Measurements from ENCODE around the gene NUP188. TPM values are rescaled to one million over a fixed set of nuclear protein-coding genes. Genes with fewer than 3 reads are reported as not detected.

NUP188 gene
- polyA plus RNA-seq, 1 donor from 2014 or later = 24.0 TPM

DNA sequence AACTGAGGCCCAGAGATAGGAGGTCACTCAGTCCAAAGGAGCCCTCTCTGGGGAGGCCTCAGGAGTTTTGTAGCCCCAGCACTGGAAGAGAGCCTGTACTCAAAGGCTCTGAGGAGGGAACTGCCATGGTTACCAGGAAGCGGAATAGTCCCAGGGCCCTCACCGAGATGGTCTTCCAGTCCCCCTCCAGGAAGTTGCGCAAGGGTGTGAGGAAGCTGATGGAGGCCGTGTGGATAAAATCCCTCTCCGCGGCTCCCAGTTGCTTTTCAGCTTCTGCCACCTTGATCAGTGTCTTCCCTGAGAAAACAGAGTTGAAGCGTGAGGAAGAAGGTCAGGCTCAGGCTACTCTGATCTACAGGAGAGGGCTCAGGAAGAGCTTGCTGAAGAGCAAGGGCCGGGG, 67.1 kb downstream of the NUP188 start:
- Histone ChIP-seq H3K27ac (ENCODE audit: low read length) (no peak overlapping the region), H3K36me3 (ENCODE audit: insufficient read depth, low read length) (no peaks in the 10 kb centered on the region), H3K27me3 (ENCODE audit: insufficient read depth, low read depth, low read length) (no peaks in the 10 kb centered on the region), H2AFZ (ENCODE audit: low read depth, low read length) (no peak overlapping the region), H3K9me3 (ENCODE audit: low read length) (no peaks in the 10 kb centered on the region), H4K20me1 (ENCODE audit: insufficient read depth) (no peaks in the 10 kb centered on the region), H3K9ac (ENCODE audit: low read length) (no peak overlapping the region), H3K79me2 (replicated peaks; ENCODE audit: insufficient read depth, low read length) (no peaks in the 10 kb centered on the region), H3K9me2 (ENCODE audit: insufficient read depth, low read length) (no peaks in the 10 kb centered on the region), H3K4me3 (ENCODE audit: low read length) (no peak overlapping the region), H3K4me2 (ENCODE audit: low read length) (no peak overlapping the region), H3F3A (ENCODE audit: insufficient read depth, low read length, poor library complexity, severe bottlenecking) (no peaks in the 10 kb centered on the region)
- no peak for TF ChIP-seq SMC3 (conservative IDR thresholded peaks at IDR 0.05; ENCODE audit: poor library complexity)
- TF ChIP-seq TAF1 (IDR thresholded peaks at IDR 0.05; ENCODE audit: low read depth) = no peak
- TF ChIP-seq CTCF (IDR thresholded peaks at IDR 0.05; ENCODE audit: poor library complexity, severe bottlenecking) = no peak
- TF ChIP-seq, protein P1, sequence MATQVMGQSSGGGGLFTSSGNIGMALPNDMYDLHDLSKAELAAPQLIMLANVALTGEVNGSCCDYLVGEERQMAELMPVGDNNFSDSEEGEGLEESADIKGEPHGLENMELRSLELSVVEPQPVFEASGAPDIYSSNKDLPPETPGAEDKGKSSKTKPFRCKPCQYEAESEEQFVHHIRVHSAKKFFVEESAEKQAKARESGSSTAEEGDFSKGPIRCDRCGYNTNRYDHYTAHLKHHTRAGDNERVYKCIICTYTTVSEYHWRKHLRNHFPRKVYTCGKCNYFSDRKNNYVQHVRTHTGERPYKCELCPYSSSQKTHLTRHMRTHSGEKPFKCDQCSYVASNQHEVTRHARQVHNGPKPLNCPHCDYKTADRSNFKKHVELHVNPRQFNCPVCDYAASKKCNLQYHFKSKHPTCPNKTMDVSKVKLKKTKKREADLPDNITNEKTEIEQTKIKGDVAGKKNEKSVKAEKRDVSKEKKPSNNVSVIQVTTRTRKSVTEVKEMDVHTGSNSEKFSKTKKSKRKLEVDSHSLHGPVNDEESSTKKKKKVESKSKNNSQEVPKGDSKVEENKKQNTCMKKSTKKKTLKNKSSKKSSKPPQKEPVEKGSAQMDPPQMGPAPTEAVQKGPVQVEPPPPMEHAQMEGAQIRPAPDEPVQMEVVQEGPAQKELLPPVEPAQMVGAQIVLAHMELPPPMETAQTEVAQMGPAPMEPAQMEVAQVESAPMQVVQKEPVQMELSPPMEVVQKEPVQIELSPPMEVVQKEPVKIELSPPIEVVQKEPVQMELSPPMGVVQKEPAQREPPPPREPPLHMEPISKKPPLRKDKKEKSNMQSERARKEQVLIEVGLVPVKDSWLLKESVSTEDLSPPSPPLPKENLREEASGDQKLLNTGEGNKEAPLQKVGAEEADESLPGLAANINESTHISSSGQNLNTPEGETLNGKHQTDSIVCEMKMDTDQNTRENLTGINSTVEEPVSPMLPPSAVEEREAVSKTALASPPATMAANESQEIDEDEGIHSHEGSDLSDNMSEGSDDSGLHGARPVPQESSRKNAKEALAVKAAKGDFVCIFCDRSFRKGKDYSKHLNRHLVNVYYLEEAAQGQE (IDR thresholded peaks at IDR 0.05; ENCODE audit: borderline replicate concordance) = no peak
- no peak for TF ChIP-seq EZH2 (IDR thresholded peaks at IDR 0.05; ENCODE audit: borderline replicate concordance, insufficient read depth, low read length, poor library complexity, severe bottlenecking)
- no peak for TF ChIP-seq POLR2AphosphoS5 (IDR thresholded peaks at IDR 0.05)
- TF ChIP-seq EP300 (conservative IDR thresholded peaks at IDR 0.05; ENCODE audit: poor library complexity, severe bottlenecking) = no peak

- Histone ChIP-seq H3K4me3 (ENCODE audit: low read length) (no peak overlapping the region), H3K79me2 (replicated peaks; ENCODE audit: insufficient read depth, low read length) (peaks cover 4% of the 10 kb centered on the region), H3K36me3 (ENCODE audit: insufficient read depth, low read length) (no peaks in the 10 kb centered on the region), H3K4me2 (ENCODE audit: low read length) (no peak overlapping the region), H3F3A (ENCODE audit: insufficient read depth, low read length, poor library complexity, severe bottlenecking) (no peaks in the 10 kb centered on the region), H3K27me3 (ENCODE audit: insufficient read depth, low read depth, low read length) (no peaks in the 10 kb centered on the region), H4K20me1 (ENCODE audit: insufficient read depth) (no peaks in the 10 kb centered on the region), H3K9me3 (ENCODE audit: low read length) (no peaks in the 10 kb centered on the region), H3K27ac (ENCODE audit: low read length) (no peak overlapping the region), H3K9me2 (ENCODE audit: insufficient read depth, low read length) (no peaks in the 10 kb centered on the region), H3K9ac (ENCODE audit: low read length) (no peak overlapping the region), H2AFZ (ENCODE audit: low read depth, low read length) (no peak overlapping the region)
- TF ChIP-seq, protein P1 (IDR thresholded peaks at IDR 0.05; ENCODE audit: borderline replicate concordance) = no peak
- no peak for TF ChIP-seq POLR2AphosphoS5 (IDR thresholded peaks at IDR 0.05)
These were observed 73.6 kb downstream of the NUP188 start for GRCh38 chr9:129021091-129021490.
